Measurements from ENCODE around the gene ADD1.

ADD1 gene

GRCh38 chr4:2856266-2856665 lies 12.6 kb downstream of the ADD1 start:
- Histone ChIP-seq H3K4me3 (ENCODE audit: insufficient read depth, low read depth, low read length) (no peak overlapping the region), H3K9me3 (ENCODE audit: control insufficient read depth, low read length) (no peaks in the 10 kb centered on the region), H3K27ac (ENCODE audit: insufficient read depth, low read depth, low read length, poor library complexity, severe bottlenecking) (no peak overlapping the region), H3K4me1 (ENCODE audit: control insufficient read depth, insufficient read depth, low read length) (peaks cover 9% of the 10 kb centered on the region), H3K27me3 (ENCODE audit: control insufficient read depth, insufficient read depth, low read length, poor library complexity, severe bottlenecking) (no peaks in the 10 kb centered on the region), H3K36me3 (ENCODE audit: control insufficient read depth, insufficient read depth, low read length) (peaks cover 6% of the 10 kb centered on the region)
- 95 to 96% methylated on average over 3 of the region's 3 CpGs for WGBS, 2 experiments

GRCh38 chr4:2857349-2857927 lies 13.8 kb downstream of the ADD1 start:
- Histone ChIP-seq H3K27me3 (ENCODE audit: control insufficient read depth, insufficient read depth, low read length, poor library complexity, severe bottlenecking) (no peaks in the 10 kb centered on the region), H3K4me3 (ENCODE audit: insufficient read depth, low read depth, low read length) (no peak overlapping the region), H3K27ac (ENCODE audit: insufficient read depth, low read depth, low read length, poor library complexity, severe bottlenecking) (no peak overlapping the region), H3K36me3 (ENCODE audit: control insufficient read depth, insufficient read depth, low read length) (peaks cover 6% of the 10 kb centered on the region), H3K4me1 (ENCODE audit: control insufficient read depth, insufficient read depth, low read length) (peaks cover 9% of the 10 kb centered on the region), H3K9me3 (ENCODE audit: control insufficient read depth, low read length) (no peaks in the 10 kb centered on the region)
- 92 to 97% methylated on average over 5 of the region's 5 CpGs for WGBS, 2 experiments

- Histone ChIP-seq H3K27me3 (ENCODE audit: control insufficient read depth, insufficient read depth, low read length, poor library complexity, severe bottlenecking) (no peaks in the 10 kb centered on the region), H3K9me3 (ENCODE audit: control insufficient read depth, low read length) (no peaks in the 10 kb centered on the region), H3K36me3 (ENCODE audit: control insufficient read depth, insufficient read depth, low read length) (peaks cover 6% of the 10 kb centered on the region), H3K4me3 (ENCODE audit: insufficient read depth, low read depth, low read length) (no peak overlapping the region), H3K4me1 (ENCODE audit: control insufficient read depth, insufficient read depth, low read length) (peaks cover 9% of the 10 kb centered on the region), H3K27ac (ENCODE audit: insufficient read depth, low read depth, low read length, poor library complexity, severe bottlenecking) (no peak overlapping the region)
- WGBS, 2 experiments: 93 to 98% methylated on average over 6 to 7 of the region's 7 CpGs
These were observed 15.0 kb downstream of the ADD1 start for GRCh38 chr4:2858451-2859217.

- Histone ChIP-seq H3K9me3 (ENCODE audit: control insufficient read depth, low read length) (no peaks in the 10 kb centered on the region), H3K4me3 (ENCODE audit: insufficient read depth, low read depth, low read length) (no peak overlapping the region), H3K27me3 (ENCODE audit: control insufficient read depth, insufficient read depth, low read length, poor library complexity, severe bottlenecking) (no peaks in the 10 kb centered on the region), H3K4me1 (ENCODE audit: control insufficient read depth, insufficient read depth, low read length) (peaks cover 9% of the 10 kb centered on the region), H3K27ac (ENCODE audit: insufficient read depth, low read depth, low read length, poor library complexity, severe bottlenecking) (no peak overlapping the region), H3K36me3 (ENCODE audit: control insufficient read depth, insufficient read depth, low read length) (no peaks in the 10 kb centered on the region)
- WGBS, 2 experiments: 94 to 95% methylated on average over 3 of the region's 3 CpGs
These were observed 15.9 kb downstream of the ADD1 start for GRCh38 chr4:2859514-2859913.

GRCh38 chr4:2860391-2861348 lies 17.0 kb downstream of the ADD1 start:
- H3K4me3 ChIP-seq (ENCODE audit: insufficient read depth, low read depth, low read length): no peak overlapping the region
- H3K27ac ChIP-seq (ENCODE audit: insufficient read depth, low read depth, low read length, poor library complexity, severe bottlenecking): peak overlapping the region; percentile 40
- WGBS, 2 experiments: 71% methylated on average over 6 of the region's 6 CpGs
- no peaks in the 10 kb centered on the region for H3K9me3 ChIP-seq (ENCODE audit: control insufficient read depth, low read length)
- no peaks in the 10 kb centered on the region for H3K27me3 ChIP-seq (ENCODE audit: control insufficient read depth, insufficient read depth, low read length, poor library complexity, severe bottlenecking)
- no peaks in the 10 kb centered on the region for H3K36me3 ChIP-seq (ENCODE audit: control insufficient read depth, insufficient read depth, low read length)
- H3K4me1 ChIP-seq (ENCODE audit: control insufficient read depth, insufficient read depth, low read length): peaks cover 9% of the 10 kb centered on the region

- Histone ChIP-seq H3K36me3 (ENCODE audit: control insufficient read depth, insufficient read depth, low read length) (no peaks in the 10 kb centered on the region), H3K9me3 (ENCODE audit: control insufficient read depth, low read length) (no peaks in the 10 kb centered on the region), H3K4me3 (ENCODE audit: insufficient read depth, low read depth, low read length) (no peak overlapping the region), H3K27ac (ENCODE audit: insufficient read depth, low read depth, low read length, poor library complexity, severe bottlenecking) (no peak overlapping the region), H3K4me1 (ENCODE audit: control insufficient read depth, insufficient read depth, low read length) (peaks cover 9% of the 10 kb centered on the region), H3K27me3 (ENCODE audit: control insufficient read depth, insufficient read depth, low read length, poor library complexity, severe bottlenecking) (no peaks in the 10 kb centered on the region)
- WGBS, 2 experiments: 93 to 98% methylated on average over 3 to 4 of the region's 4 CpGs
These were observed 18.2 kb downstream of the ADD1 start for GRCh38 chr4:2861631-2862436.

- no peak overlapping the region for H3K4me3 ChIP-seq (ENCODE audit: insufficient read depth, low read depth, low read length)
- H3K27me3 ChIP-seq (ENCODE audit: control insufficient read depth, insufficient read depth, low read length, poor library complexity, severe bottlenecking): no peaks in the 10 kb centered on the region
- peaks cover 12% of the 10 kb centered on the region for H3K4me1 ChIP-seq (ENCODE audit: control insufficient read depth, insufficient read depth, low read length)
- no peaks in the 10 kb centered on the region for H3K36me3 ChIP-seq (ENCODE audit: control insufficient read depth, insufficient read depth, low read length)
- H3K9me3 ChIP-seq (ENCODE audit: control insufficient read depth, low read length): no peaks in the 10 kb centered on the region
- no peak overlapping the region for H3K27ac ChIP-seq (ENCODE audit: insufficient read depth, low read depth, low read length, poor library complexity, severe bottlenecking)
- 63 to 83% methylated on average over 1 of the region's 1 CpG for WGBS, 2 experiments
These were observed 18.9 kb downstream of the ADD1 start for GRCh38 chr4:2862528-2862927.

- Histone ChIP-seq H3K27ac (ENCODE audit: insufficient read depth, low read depth, low read length, poor library complexity, severe bottlenecking) (no peak overlapping the region), H3K4me1 (ENCODE audit: control insufficient read depth, insufficient read depth, low read length) (peaks cover 24% of the 10 kb centered on the region)
These were observed 20.0 kb downstream of the ADD1 start for GRCh38 chr4:2863649-2864048.

GRCh38 chr4:2865196-2865780 lies 21.6 kb downstream of the ADD1 start:
- Histone ChIP-seq H3K36me3 (ENCODE audit: control insufficient read depth, insufficient read depth, low read length) (no peaks in the 10 kb centered on the region), H3K27ac (ENCODE audit: insufficient read depth, low read depth, low read length, poor library complexity, severe bottlenecking) (no peak overlapping the region), H3K4me3 (ENCODE audit: insufficient read depth, low read depth, low read length) (no peak overlapping the region), H3K4me1 (ENCODE audit: control insufficient read depth, insufficient read depth, low read length) (peaks cover 35% of the 10 kb centered on the region), H3K27me3 (ENCODE audit: control insufficient read depth, insufficient read depth, low read length, poor library complexity, severe bottlenecking) (no peaks in the 10 kb centered on the region), H3K9me3 (ENCODE audit: control insufficient read depth, low read length) (no peaks in the 10 kb centered on the region)
- 94 to 98% methylated on average over 2 of the region's 2 CpGs for WGBS, 2 experiments

More at GRCh38 chr4:2863649-2864048, 20.0 kb downstream of the ADD1 start:
- H3K36me3 ChIP-seq (ENCODE audit: control insufficient read depth, insufficient read depth, low read length): no peaks in the 10 kb centered on the region
- no peak overlapping the region for H3K4me3 ChIP-seq (ENCODE audit: insufficient read depth, low read depth, low read length)
- no peaks in the 10 kb centered on the region for H3K9me3 ChIP-seq (ENCODE audit: control insufficient read depth, low read length)
- H3K27me3 ChIP-seq (ENCODE audit: control insufficient read depth, insufficient read depth, low read length, poor library complexity, severe bottlenecking): no peaks in the 10 kb centered on the region
